Right lobe of liver (tissue), 6 donors: ENCODE results near the gene SLC5A2. TPM values are rescaled to one million over a fixed set of nuclear protein-coding genes. Genes with fewer than 3 reads are reported as not detected.

Source experiments
- ATAC-seq, 4 donors: fragments of 200-7000 bp; cut with Tn5 transposase; one replicate each; pipeline ENCODE4 v1.9.1; 2020; ENCODE audit warnings: mild to moderate bottlenecking in 4 of 4, moderate library complexity in 4 of 4
- DNase-seq, 3 donors: peaks; one replicate each; pipeline ENCODE4 v3.0.0-alpha.2; 2020
- H3K27ac ChIP-seq, 3 donors: fragments of 200-600 bp; one replicate each; pipeline ENCODE4 v1.8.0; 2022
- H3K27me3 ChIP-seq, 2 donors: fragments of 200-600 bp; one replicate each; pipeline ENCODE4 v1.8.0; 2022
- H3K36me3 ChIP-seq, 4 donors: fragments of 200-600 bp; sonication (generic) in 1 of 4; one replicate each; pipeline versions ENCODE4 v1.5.1 to v1.8.0; 2017 to 2022; ENCODE audit warnings: control low read depth in 1 of 4
- H3K4me1 ChIP-seq, 4 donors: fragments of 200-600 bp; sonication (generic) in 1 of 4; one replicate each; pipeline versions ENCODE4 v1.5.1 to v1.8.0; 2017 to 2022; ENCODE audit warnings: control low read depth in 1 of 4
- H3K4me3 ChIP-seq, 3 donors: fragments of 200-600 bp; one replicate each; pipeline ENCODE4 v1.8.0; 2022
- H3K9me3 ChIP-seq, 4 donors: fragments of 200-600 bp; sonication (generic) in 1 of 4; one replicate each; pipeline versions ENCODE4 v1.5.1 to v1.8.0; 2017 to 2022; ENCODE audit warnings: control low read depth in 1 of 4
- POLR2A ChIP-seq: fragments of 450-650 bp; IDR thresholded peaks from one replicate; pipeline ENCODE4 v1.6.1; 2017; ENCODE audit warnings: antibody characterized with exemption, mild to moderate bottlenecking
- WGBS: methylation state at CpG from one replicate; pipeline ENCODE4 v1.1.6; 2018; ENCODE audit warnings: low coverage, low lambda C conversion rate; ENCODE audit not compliant: insufficient coverage; ENCODE audit errors: missing lambda C conversion rate; 5-methylcytosine and 5-hydroxymethylcytosine counted together
- intact Hi-C, 2 donors: fragments of 100-400 bp; cut with DNase I; formaldehyde crosslinking; loops; one replicate each; pipeline versions ENCODE4 v1.11.2 to v1.14.1; 2022
- total RNA-seq, 6 experiments: library from RNA; depleted of rRNA in 2 of 6; stranded (reverse); fragments of >200 nt in 2 of 6; fragmentation: NEBNext Ultra II Directional in 3 of 6; extraction: Animal tissue kit (Norgen Biotek cat#: 25700) in 3 of 6; gene quantifications; one replicate each; pipeline versions ENCODE4 v1.1.0 to v1.2.4, GENCODE V29; 2016 to 2023
- TF ChIP-seq, protein P1 (sequence below), 4 donors: fragments of 200-600 bp in 3 of 4; fragments of 450-650 bp in 1 of 4; IDR thresholded peaks; one replicate each; pipeline versions ENCODE4 v1.5.1 to v1.8.0; 2016 to 2022; ENCODE audit warnings: antibody characterized with exemption in 4 of 4, mild to moderate bottlenecking in 2 of 4
- donor health status: DM: no; HTN: yes; CAD: no.
- donor health status: DM: no; HTN: no; CAD: no.
- donor health status: DM: no; HTN: no; CAD: no.
- donor health status: DM: no; HTN: yes; CAD: no.
- donor health status: DM: no; HTN: yes; CAD: no.

The SLC5A2 gene
- total RNA-seq, 6 experiments from 2014 or later: 0.07 to 0.14 (median 0.12) TPM; not detected in 3

GRCh38 chr16:31508706-31509195 is 25.8 kb downstream of the SLC5A2 start:
- DNase-seq: no peak

DNA sequence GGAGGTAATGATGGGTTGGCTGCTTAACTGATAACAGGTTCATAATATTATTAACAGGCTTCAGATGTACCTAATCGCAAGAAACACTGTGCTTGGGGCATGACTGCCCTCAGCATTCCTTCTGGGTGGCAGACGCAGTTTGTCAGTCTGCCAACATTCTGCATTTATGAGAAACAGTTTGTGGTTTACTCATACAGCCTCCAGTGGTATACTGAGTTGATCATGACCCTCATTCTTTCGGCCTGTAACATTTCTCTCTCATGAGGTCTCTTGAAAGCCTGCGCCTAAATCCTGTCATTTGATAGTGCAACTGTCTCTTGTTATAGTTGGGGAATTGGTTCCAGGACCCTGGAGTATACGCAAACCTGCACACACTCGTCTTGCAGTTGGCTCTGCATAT is 30.2 kb downstream of the SLC5A2 start:
- ATAC-seq: no peak
- Histone ChIP-seq H3K9me3 (no peaks in the 10 kb centered on the region), H3K27ac (no peak overlapping the region), H3K36me3 (no peaks in the 10 kb centered on the region), H3K27me3 (no peaks in the 10 kb centered on the region), H3K4me3 (no peak overlapping the region), H3K4me1 (peaks cover 0 to 9% (median 0%) of the 10 kb centered on the region in 4 donors)
- intact Hi-C loops: no loop called here
- no peak for DNase-seq
- WGBS: 56% methylated on average over 5 of the region's 6 CpGs
- TF ChIP-seq, protein P1, sequence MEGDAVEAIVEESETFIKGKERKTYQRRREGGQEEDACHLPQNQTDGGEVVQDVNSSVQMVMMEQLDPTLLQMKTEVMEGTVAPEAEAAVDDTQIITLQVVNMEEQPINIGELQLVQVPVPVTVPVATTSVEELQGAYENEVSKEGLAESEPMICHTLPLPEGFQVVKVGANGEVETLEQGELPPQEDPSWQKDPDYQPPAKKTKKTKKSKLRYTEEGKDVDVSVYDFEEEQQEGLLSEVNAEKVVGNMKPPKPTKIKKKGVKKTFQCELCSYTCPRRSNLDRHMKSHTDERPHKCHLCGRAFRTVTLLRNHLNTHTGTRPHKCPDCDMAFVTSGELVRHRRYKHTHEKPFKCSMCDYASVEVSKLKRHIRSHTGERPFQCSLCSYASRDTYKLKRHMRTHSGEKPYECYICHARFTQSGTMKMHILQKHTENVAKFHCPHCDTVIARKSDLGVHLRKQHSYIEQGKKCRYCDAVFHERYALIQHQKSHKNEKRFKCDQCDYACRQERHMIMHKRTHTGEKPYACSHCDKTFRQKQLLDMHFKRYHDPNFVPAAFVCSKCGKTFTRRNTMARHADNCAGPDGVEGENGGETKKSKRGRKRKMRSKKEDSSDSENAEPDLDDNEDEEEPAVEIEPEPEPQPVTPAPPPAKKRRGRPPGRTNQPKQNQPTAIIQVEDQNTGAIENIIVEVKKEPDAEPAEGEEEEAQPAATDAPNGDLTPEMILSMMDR (IDR thresholded peaks at IDR 0.05): no peak
- TF ChIP-seq POLR2A: no peak

More at GRCh38 chr16:31508706-31509195, 25.8 kb downstream of the SLC5A2 start:
- Histone ChIP-seq H3K36me3 (no peaks in the 10 kb centered on the region), H3K27me3 (no peaks in the 10 kb centered on the region), H3K9me3 (no peaks in the 10 kb centered on the region), H3K4me3 (peak overlapping the region; percentile 95 to 99 (median 98)), H3K4me1 (peaks cover 0 to 20% (median 9%) of the 10 kb centered on the region in 4 donors), H3K27ac (peak overlapping the region; percentile 82 to 94 (median 91))
- ATAC-seq: peak in 2 of 4 donors; percentile 2 to 19
- intact Hi-C loops: no loop called here
- 7% methylated on average over 6 of the region's 6 CpGs for WGBS
- TF ChIP-seq, protein P1 (IDR thresholded peaks at IDR 0.05): no peak
- TF ChIP-seq POLR2A: no peak

GRCh38 chr16:31513884-31514283 is 31.0 kb downstream of the SLC5A2 start:
- Histone ChIP-seq H3K4me1 (peaks cover 0 to 9% (median 0%) of the 10 kb centered on the region in 4 donors), H3K27me3 (no peaks in the 10 kb centered on the region), H3K27ac (no peak overlapping the region), H3K9me3 (no peaks in the 10 kb centered on the region), H3K4me3 (no peak overlapping the region), H3K36me3 (no peaks in the 10 kb centered on the region)
- ATAC-seq (no peak), DNase-seq (no peak)
- intact Hi-C loops: no loop called here
- TF ChIP-seq, protein P1 (IDR thresholded peaks at IDR 0.05): no peak
- TF ChIP-seq POLR2A: no peak

- 51% methylated on average over 4 of the region's 4 CpGs for WGBS
- intact Hi-C loops: no loop called here
- Histone ChIP-seq H3K27ac (no peak overlapping the region), H3K9me3 (no peaks in the 10 kb centered on the region), H3K4me3 (no peak overlapping the region), H3K36me3 (no peaks in the 10 kb centered on the region), H3K27me3 (no peaks in the 10 kb centered on the region), H3K4me1 (no peaks in the 10 kb centered on the region)
- TF ChIP-seq POLR2A: no peak
- TF ChIP-seq, protein P1 (IDR thresholded peaks at IDR 0.05): no peak
- ATAC-seq: no peak
- no peak for DNase-seq
Measured at GRCh38 chr16:31517800-31518402, 35.0 kb downstream of the SLC5A2 start.
